ENCODE data around the gene ADAM19. TPM values are rescaled to one million over a fixed set of nuclear protein-coding genes. Genes with fewer than 3 reads are reported as not detected.
A peak's percentile ranks its signal among the peaks of the same experiment; 100 is the strongest.

ADAM19 gene
- polyA plus RNA-seq, 1 of the 3 experiments (the other 2 are of a cell fraction) = 46.9 TPM

DNA sequence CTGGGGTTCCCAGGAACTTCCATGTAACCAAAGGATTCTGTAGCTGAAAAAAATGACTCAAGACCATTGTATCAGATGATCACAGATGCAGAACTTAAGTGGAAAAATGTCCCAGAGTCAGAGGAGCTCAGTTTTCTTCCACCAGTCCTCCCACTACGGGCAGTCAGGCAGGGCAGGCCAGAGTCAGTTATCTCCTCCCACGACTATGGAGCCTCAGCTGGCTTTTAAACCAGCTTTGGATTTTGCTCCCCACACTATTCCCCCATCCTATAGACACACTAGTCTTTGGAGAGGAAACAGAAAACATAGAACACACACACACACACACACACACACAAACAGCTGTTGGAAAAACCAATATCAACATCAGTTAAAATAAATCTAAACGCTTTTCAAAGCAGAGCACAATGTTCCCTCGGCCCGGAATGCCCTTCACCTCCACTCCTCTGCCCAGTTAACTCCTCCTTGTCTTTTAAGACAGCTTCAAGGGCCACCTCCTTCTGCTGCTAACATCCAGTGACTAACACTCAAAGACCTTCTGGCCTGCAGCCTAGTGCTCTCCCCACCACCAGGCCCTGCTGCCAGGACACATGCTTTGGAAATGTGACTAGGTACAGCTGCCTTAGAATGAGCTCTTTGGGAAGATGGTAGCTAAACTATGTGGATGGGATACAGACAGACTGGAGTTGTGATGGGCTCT is 58.8 kb downstream of the ADAM19 start (continued):
- peak; percentile 66 for TF ChIP-seq JUND (IDR thresholded peaks at IDR 0.05)

DNA sequence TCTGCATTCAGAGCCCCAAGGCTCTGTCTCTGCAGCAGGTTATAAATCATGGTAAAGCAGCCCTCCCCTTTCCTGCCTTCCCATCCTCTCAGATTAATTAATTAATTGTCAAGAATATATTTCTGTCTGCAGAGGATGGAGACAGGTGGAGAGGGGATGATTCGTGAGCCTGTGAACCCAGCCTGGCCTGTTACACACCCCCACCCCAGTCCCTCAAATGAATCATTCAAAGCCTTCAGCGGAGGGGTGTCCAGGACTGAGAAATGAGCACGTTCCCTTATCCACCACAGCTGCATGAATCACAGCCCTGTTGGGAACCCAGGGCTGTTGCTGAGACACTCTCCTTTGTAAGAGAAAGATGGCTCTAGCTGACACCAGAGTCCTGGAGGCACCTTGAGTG is 59.6 kb downstream of the ADAM19 start:
- H3K4me2 ChIP-seq = peak overlapping the region; percentile 74
- no peaks in the 10 kb centered on the region for H3K9me3 ChIP-seq
- H3K9me2 ChIP-seq = no peaks in the 10 kb centered on the region
- peaks cover 54% of the 10 kb centered on the region for H3K79me2 ChIP-seq (ENCODE audit: insufficient read depth)
- peak overlapping the region; percentile 72 for H3K9ac ChIP-seq
- WGBS (ENCODE audit: low lambda C conversion rate) = 5% methylated on average over 3 of the region's 3 CpGs
- TF ChIP-seq YY1 (IDR thresholded peaks at IDR 0.05; ENCODE audit: low read depth) (no peak), MEF2A (IDR thresholded peaks at IDR 0.05; ENCODE audit: borderline replicate concordance, low read depth) (no peak), RXRA (IDR thresholded peaks at IDR 0.05; ENCODE audit: borderline replicate concordance, low read depth) (peak; percentile 54; the same call in 1 of the 2 replicates), EP300 (IDR thresholded peaks at IDR 0.05; ENCODE audit: borderline replicate concordance in 1 of 2, low read depth in 1 of 2, low read length in 1 of 2) (peak; percentile 37 to 67; a peak in 1 of 4 replicates), FOXM1 (IDR thresholded peaks at IDR 0.05; ENCODE audit: low read depth) (no peak), JUND (IDR thresholded peaks at IDR 0.05) (peak; percentile 84), TEAD4 (IDR thresholded peaks at IDR 0.05; ENCODE audit: borderline replicate concordance, insufficient read depth) (no peak), GATA2 (CRISPR knock-in tag; IDR thresholded peaks at IDR 0.05) (no peak), FOSL2 (IDR thresholded peaks at IDR 0.05; ENCODE audit: borderline replicate concordance, low read depth) (peak; percentile 89), TCF12 (IDR thresholded peaks at IDR 0.05) (peak; percentile 72), PBX3 (IDR thresholded peaks at IDR 0.05) (peak; percentile 79), NFIC (IDR thresholded peaks at IDR 0.05; ENCODE audit: borderline replicate concordance) (peak; percentile 13; the same call in 1 of the 2 replicates), RAD21 (IDR thresholded peaks at IDR 0.05; ENCODE audit: low read length) (no peak), EZH2phosphoT487 (IDR thresholded peaks at IDR 0.05; ENCODE audit: borderline replicate concordance, low read depth) (no peak), SIN3A (IDR thresholded peaks at IDR 0.05; ENCODE audit: borderline replicate concordance, low read depth, low read length) (no peak), RCOR1 (IDR thresholded peaks at IDR 0.05; ENCODE audit: low read length) (no peak)
- TF ChIP-seq, protein P1, sequence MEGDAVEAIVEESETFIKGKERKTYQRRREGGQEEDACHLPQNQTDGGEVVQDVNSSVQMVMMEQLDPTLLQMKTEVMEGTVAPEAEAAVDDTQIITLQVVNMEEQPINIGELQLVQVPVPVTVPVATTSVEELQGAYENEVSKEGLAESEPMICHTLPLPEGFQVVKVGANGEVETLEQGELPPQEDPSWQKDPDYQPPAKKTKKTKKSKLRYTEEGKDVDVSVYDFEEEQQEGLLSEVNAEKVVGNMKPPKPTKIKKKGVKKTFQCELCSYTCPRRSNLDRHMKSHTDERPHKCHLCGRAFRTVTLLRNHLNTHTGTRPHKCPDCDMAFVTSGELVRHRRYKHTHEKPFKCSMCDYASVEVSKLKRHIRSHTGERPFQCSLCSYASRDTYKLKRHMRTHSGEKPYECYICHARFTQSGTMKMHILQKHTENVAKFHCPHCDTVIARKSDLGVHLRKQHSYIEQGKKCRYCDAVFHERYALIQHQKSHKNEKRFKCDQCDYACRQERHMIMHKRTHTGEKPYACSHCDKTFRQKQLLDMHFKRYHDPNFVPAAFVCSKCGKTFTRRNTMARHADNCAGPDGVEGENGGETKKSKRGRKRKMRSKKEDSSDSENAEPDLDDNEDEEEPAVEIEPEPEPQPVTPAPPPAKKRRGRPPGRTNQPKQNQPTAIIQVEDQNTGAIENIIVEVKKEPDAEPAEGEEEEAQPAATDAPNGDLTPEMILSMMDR (IDR thresholded peaks at IDR 0.05) = no peak
- TF ChIP-seq, protein P2, sequence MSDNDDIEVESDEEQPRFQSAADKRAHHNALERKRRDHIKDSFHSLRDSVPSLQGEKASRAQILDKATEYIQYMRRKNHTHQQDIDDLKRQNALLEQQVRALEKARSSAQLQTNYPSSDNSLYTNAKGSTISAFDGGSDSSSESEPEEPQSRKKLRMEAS (IDR thresholded peaks at IDR 0.05; ENCODE audit: low read depth) = peak; percentile 62; the same call in 1 of the 2 replicates
- peaks cover 76% of the 10 kb centered on the region for H3F3A ChIP-seq (replicated peaks; ENCODE audit: insufficient read depth)
- POLR2A ChIA-PET = no interaction called here
- CTCF ChIA-PET = no interaction called here
- no peaks in the 10 kb centered on the region for H3K27me3 ChIP-seq (ENCODE audit: insufficient read depth)
- peak overlapping the region; percentile 76 to 98 for H3K27ac ChIP-seq (ENCODE audit: low read depth in 2 of 2, low read length in 1 of 2)
- peaks cover 18 to 38% of the 10 kb centered on the region in 2 experiments for H3K4me1 ChIP-seq (ENCODE audit: control insufficient read depth in 1 of 2, insufficient read depth in 2 of 2, low read depth in 1 of 2, low read length in 1 of 2)
- no peak overlapping the region for H3K4me3 ChIP-seq (ENCODE audit: low read depth in 2 of 2, low read length in 1 of 2)
- DNase-seq = no peak
- H4K20me1 ChIP-seq (ENCODE audit: insufficient read depth) = peaks cover 7% of the 10 kb centered on the region; the same call in 1 of the 2 replicates
- H2AFZ ChIP-seq (ENCODE audit: low read depth) = no peak overlapping the region
- H3K36me3 ChIP-seq (replicated peaks in 1 of 2; ENCODE audit: control insufficient read depth in 1 of 2, insufficient read depth in 2 of 2, low read length in 1 of 2) = peaks cover 12 to 46% of the 10 kb centered on the region in 2 experiments

Measured in SK-N-SH (cell line).